Erythroblast (primary cell): ENCODE results near the gene PRR5.

Experiments used
- GATA1 ChIP-seq: IDR thresholded peaks from 2 replicates; pipeline ENCODE4 v1.6.1; 2011; ENCODE audit warnings: low read depth, mild to moderate bottlenecking, control low read depth, low read length, moderate library complexity
- POLR2A ChIP-seq: IDR thresholded peaks from 2 replicates; pipeline ENCODE4 v1.6.1; 2011; ENCODE audit warnings: mild to moderate bottlenecking, low read length

DNA sequence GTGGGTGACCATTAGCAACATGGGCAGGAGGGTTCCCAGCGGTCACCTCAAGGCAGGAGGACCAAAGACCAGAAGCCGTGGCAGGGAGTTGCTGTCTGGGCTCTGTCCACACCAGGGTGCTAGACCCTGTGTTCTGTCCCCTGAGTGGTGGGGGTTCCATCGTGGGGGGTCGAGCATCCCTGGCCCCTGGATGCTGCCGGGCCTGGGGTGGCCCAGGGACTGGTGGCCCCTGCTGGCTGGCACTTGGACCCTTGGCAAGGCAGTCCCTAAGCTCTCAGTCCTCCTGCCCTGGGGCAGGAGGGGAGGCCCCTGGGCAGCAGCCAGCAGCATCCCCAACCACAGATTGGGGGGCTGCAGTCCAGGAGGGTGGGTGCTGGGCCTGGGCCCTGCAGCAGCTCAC lies 37.0 kb downstream of the PRR5 start:
- TF ChIP-seq POLR2A (no peak), GATA1 (no peak)
